Lower leg skin (tissue), 3 donors: ENCODE measurements around the gene SIK2.

Source experiments
- POLR2A ChIP-seq, 2 donors: fragments of 450-650 bp; IDR thresholded peaks; one replicate each; pipeline ENCODE4 v1.6.1; 2016 to 2017; ENCODE audit warnings: antibody characterized with exemption in 2 of 2, mild to moderate bottlenecking in 1 of 2, moderate library complexity in 1 of 2
- TF ChIP-seq, protein P1 (sequence below), 3 donors: fragments of 450-650 bp; IDR thresholded peaks; one replicate each; pipeline ENCODE4 v1.5.1; 2016; ENCODE audit warnings: antibody characterized with exemption in 3 of 3, mild to moderate bottlenecking in 3 of 3, moderate library complexity in 2 of 3

DNA sequence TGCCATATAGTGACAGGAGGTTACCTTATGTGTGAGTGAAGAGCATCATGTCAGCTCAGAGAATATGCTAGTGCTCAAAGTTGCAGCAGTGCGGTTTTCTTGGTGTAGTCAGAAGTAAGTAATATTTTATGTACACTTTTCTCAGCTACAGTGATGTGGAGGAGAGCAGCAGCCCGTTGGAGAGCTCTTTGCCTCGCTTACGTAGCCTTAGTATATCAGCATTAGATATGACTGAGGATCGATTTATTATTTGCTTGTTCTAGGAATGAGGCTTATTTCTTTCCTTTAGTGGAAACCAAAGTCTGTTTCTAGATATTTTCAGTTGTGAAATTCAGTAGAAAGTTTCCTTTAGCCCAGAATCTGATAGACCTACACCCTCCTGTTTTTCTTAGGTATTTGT lies 100.4 kb downstream of the SIK2 start:
- TF ChIP-seq, protein P1, sequence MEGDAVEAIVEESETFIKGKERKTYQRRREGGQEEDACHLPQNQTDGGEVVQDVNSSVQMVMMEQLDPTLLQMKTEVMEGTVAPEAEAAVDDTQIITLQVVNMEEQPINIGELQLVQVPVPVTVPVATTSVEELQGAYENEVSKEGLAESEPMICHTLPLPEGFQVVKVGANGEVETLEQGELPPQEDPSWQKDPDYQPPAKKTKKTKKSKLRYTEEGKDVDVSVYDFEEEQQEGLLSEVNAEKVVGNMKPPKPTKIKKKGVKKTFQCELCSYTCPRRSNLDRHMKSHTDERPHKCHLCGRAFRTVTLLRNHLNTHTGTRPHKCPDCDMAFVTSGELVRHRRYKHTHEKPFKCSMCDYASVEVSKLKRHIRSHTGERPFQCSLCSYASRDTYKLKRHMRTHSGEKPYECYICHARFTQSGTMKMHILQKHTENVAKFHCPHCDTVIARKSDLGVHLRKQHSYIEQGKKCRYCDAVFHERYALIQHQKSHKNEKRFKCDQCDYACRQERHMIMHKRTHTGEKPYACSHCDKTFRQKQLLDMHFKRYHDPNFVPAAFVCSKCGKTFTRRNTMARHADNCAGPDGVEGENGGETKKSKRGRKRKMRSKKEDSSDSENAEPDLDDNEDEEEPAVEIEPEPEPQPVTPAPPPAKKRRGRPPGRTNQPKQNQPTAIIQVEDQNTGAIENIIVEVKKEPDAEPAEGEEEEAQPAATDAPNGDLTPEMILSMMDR (IDR thresholded peaks at IDR 0.05): no peak
- no peak for TF ChIP-seq POLR2A (IDR thresholded peaks at IDR 0.05)
